ENCODE measurements around the gene ACTL7B.
"Not testable (repeated sequence)": the region's sequence is repeated elsewhere in the genome, so short reads cannot be mapped to it uniquely, and the experiment has no call there.

Gene ACTL7B

GRCh38 chr9:108855888-108856287 lies at the start of gene ACTL7B:
ACTL7B (minus strand) TSS chr9:108855986; CDS start chr9:108855930, 56 bp downstream.
- DNase-seq (ENCODE audit: extremely low spot score, insufficient read length, low read depth) (no peak), FAIRE-seq (no peak)

GRCh38 chr9:108905494-108905893 lies 49.7 kb upstream of the ACTL7B start:
- DNase-seq (ENCODE audit: extremely low spot score, insufficient read length, low read depth) = no peak
- FAIRE-seq = no peak

- DNase-seq (ENCODE audit: extremely low spot score, insufficient read length, low read depth) (no peak), FAIRE-seq (no peak)
These were observed 48.4 kb upstream of the ACTL7B start for GRCh38 chr9:108904161-108904560.

GRCh38 chr9:108903420-108904103 lies 47.8 kb upstream of the ACTL7B start:
- FAIRE-seq (no peak), DNase-seq (ENCODE audit: extremely low spot score, insufficient read length, low read depth) (no peak)

GRCh38 chr9:108900176-108900575 lies 44.4 kb upstream of the ACTL7B start:
- no peak for FAIRE-seq

GRCh38 chr9:108899023-108899695 lies 43.4 kb upstream of the ACTL7B start:
- FAIRE-seq; DNase-seq (ENCODE audit: extremely low spot score, insufficient read length, low read depth): not testable (repeated sequence)

More at GRCh38 chr9:108900176-108900575, 44.4 kb upstream of the ACTL7B start:
- no peak for DNase-seq (ENCODE audit: extremely low spot score, insufficient read length, low read depth)

- FAIRE-seq (no peak), DNase-seq (ENCODE audit: extremely low spot score, insufficient read length, low read depth) (no peak)
These were observed 41.7 kb upstream of the ACTL7B start for GRCh38 chr9:108897324-108898096.

GRCh38 chr9:108894225-108894997 lies 38.6 kb upstream of the ACTL7B start:
- FAIRE-seq = no peak

GRCh38 chr9:108889649-108890067 lies 33.9 kb upstream of the ACTL7B start:
- FAIRE-seq (no peak), DNase-seq (ENCODE audit: extremely low spot score, insufficient read length, low read depth) (no peak)

More at GRCh38 chr9:108894225-108894997, 38.6 kb upstream of the ACTL7B start:
- DNase-seq (ENCODE audit: extremely low spot score, insufficient read length, low read depth) = no peak

- DNase-seq (ENCODE audit: extremely low spot score, insufficient read length, low read depth); FAIRE-seq: not testable (repeated sequence)
These were observed 30.9 kb upstream of the ACTL7B start for GRCh38 chr9:108886594-108887271.

GRCh38 chr9:108885643-108886348 lies 30.0 kb upstream of the ACTL7B start:
- FAIRE-seq = peak; percentile 84
- peak; percentile 22 for DNase-seq (ENCODE audit: extremely low spot score, insufficient read length, low read depth)

GRCh38 chr9:108884701-108885100 lies 28.9 kb upstream of the ACTL7B start:
- DNase-seq (ENCODE audit: extremely low spot score, insufficient read length, low read depth) (no peak), FAIRE-seq (no peak)

GRCh38 chr9:108883085-108883484 lies 27.3 kb upstream of the ACTL7B start:
- DNase-seq (ENCODE audit: extremely low spot score, insufficient read length, low read depth) (no peak), FAIRE-seq (no peak)

- no peak for DNase-seq (ENCODE audit: extremely low spot score, insufficient read length, low read depth)
- FAIRE-seq = no peak
These were observed 26.5 kb upstream of the ACTL7B start for GRCh38 chr9:108882052-108882888.

- DNase-seq (ENCODE audit: extremely low spot score, insufficient read length, low read depth) = no peak
- no peak for FAIRE-seq
These were observed 25.0 kb upstream of the ACTL7B start for GRCh38 chr9:108880738-108881316.

GRCh38 chr9:108877524-108877923 lies 21.7 kb upstream of the ACTL7B start:
- no peak for FAIRE-seq

GRCh38 chr9:108876425-108876824 lies 20.6 kb upstream of the ACTL7B start:
- FAIRE-seq = no peak
- DNase-seq (ENCODE audit: extremely low spot score, insufficient read length, low read depth) = no peak

More at GRCh38 chr9:108877524-108877923, 21.7 kb upstream of the ACTL7B start:
- no peak for DNase-seq (ENCODE audit: extremely low spot score, insufficient read length, low read depth)

Data from GM18507 (cell line).